HepG2 (cell line): ENCODE data around the gene TSPAN3. TPM values are rescaled to one million over a fixed set of nuclear protein-coding genes. Genes with fewer than 3 reads are reported as not detected.

ENCODE experiments used
- EP300 ChIP-seq, 3 experiments: sonication (generic) in 1 of 3; formaldehyde crosslinking in 1 of 3; IDR thresholded peaks; 2 replicates each; pipeline versions ENCODE4 v1.5.1 to v1.6.1; 2011 to 2020; ENCODE audit warnings: low read depth in 2 of 3, low read length in 2 of 3, borderline replicate concordance in 1 of 3, improper control_type of control experiment in 1 of 3, mild to moderate bottlenecking in 1 of 3, missing genetic modification reagents in 1 of 3, moderate library complexity in 1 of 3
- RFX1 ChIP-seq: fragments of 450-650 bp; IDR thresholded peaks from 2 replicates; pipeline ENCODE4 v1.6.1; 2017
- XRCC5 ChIP-seq: fragments of 200-400 bp; formaldehyde crosslinking; optimal IDR thresholded peaks from 2 replicates; pipeline ENCODE3; 2017; ENCODE audit warnings: mild to moderate bottlenecking, low read length
- ZC3H13 ChIP-seq: sonication (generic); formaldehyde crosslinking; IDR thresholded peaks from 2 replicates; pipeline ENCODE4 v1.8.1; 2023; ENCODE audit warnings: mild to moderate bottlenecking, missing genetic modification reagents, moderate library complexity
- ZNF367 ChIP-seq: sonication (generic); formaldehyde crosslinking; IDR thresholded peaks from 2 replicates; pipeline ENCODE4 v1.4.0; 2020; ENCODE audit warnings: missing genetic modification reagents, borderline replicate concordance
- polyA plus RNA-seq, 8 experiments: library from polyadenylated mRNA; depleted of rRNA in 3 of 8; stranded (reverse) in 7 of 8; unstranded in 1 of 8; fragments of >200 nt; fragmentation: Illumina TruSeq in 4 of 8; extraction: Trizol in 4 of 8; gene quantifications; 2 replicates each; pipeline versions ENCODE4 v1.2.1 to v1.2.3, GENCODE V29; 2011 to 2016; ENCODE audit warnings: low read depth in 4 of 8, missing spikeins in 1 of 8, mixed read lengths in 1 of 8; ENCODE audit not compliant: insufficient read depth in 1 of 8
- total RNA-seq, 5 experiments: library from RNA; depleted of rRNA; stranded (reverse); fragments of >200 nt; fragmentation: Illumina TruSeq; extraction: Trizol; gene quantifications; 2 replicates each; pipeline ENCODE4 v1.2.3, GENCODE V29; 2016; ENCODE audit warnings: low read depth in 1 of 5
- TF ChIP-seq, protein P1 (sequence below): sonication (generic); formaldehyde crosslinking; IDR thresholded peaks from 2 replicates; pipeline ENCODE4 v1.4.0; 2020; ENCODE audit warnings: missing genetic modification reagents
- TF ChIP-seq, protein P2 (sequence below): sonication (generic); formaldehyde crosslinking; IDR thresholded peaks from 2 replicates; pipeline ENCODE4 v1.4.0; 2020; ENCODE audit warnings: low read depth, mild to moderate bottlenecking, missing genetic modification reagents

TSPAN3 gene
- total and polyA plus RNA-seq, 2 of the 13 experiments (the other 11 are each of a cell fraction or from before 2014, with no cell fraction given), result 167 to 170 TPM

DNA sequence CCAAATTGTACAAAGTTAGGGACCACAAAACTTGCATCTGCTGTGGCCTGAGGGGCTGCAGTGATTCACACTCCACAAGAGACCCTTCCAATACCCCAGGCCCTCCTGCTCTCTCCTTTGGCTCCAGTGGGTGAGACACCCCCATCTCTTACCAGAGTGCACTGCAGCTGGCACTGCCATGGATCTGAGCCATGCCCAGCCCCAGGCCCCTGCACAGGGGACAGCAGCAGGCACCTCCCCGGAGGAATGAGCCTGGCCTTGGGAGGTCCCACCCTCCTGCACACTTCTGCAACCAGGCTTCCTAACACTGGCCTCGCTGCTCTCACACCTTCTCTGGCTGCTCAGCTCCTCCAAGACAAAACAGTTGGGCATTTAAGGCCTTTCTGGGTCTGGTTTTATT, 16.3 kb upstream of the TSPAN3 start (continued):
- TF ChIP-seq, protein P1, sequence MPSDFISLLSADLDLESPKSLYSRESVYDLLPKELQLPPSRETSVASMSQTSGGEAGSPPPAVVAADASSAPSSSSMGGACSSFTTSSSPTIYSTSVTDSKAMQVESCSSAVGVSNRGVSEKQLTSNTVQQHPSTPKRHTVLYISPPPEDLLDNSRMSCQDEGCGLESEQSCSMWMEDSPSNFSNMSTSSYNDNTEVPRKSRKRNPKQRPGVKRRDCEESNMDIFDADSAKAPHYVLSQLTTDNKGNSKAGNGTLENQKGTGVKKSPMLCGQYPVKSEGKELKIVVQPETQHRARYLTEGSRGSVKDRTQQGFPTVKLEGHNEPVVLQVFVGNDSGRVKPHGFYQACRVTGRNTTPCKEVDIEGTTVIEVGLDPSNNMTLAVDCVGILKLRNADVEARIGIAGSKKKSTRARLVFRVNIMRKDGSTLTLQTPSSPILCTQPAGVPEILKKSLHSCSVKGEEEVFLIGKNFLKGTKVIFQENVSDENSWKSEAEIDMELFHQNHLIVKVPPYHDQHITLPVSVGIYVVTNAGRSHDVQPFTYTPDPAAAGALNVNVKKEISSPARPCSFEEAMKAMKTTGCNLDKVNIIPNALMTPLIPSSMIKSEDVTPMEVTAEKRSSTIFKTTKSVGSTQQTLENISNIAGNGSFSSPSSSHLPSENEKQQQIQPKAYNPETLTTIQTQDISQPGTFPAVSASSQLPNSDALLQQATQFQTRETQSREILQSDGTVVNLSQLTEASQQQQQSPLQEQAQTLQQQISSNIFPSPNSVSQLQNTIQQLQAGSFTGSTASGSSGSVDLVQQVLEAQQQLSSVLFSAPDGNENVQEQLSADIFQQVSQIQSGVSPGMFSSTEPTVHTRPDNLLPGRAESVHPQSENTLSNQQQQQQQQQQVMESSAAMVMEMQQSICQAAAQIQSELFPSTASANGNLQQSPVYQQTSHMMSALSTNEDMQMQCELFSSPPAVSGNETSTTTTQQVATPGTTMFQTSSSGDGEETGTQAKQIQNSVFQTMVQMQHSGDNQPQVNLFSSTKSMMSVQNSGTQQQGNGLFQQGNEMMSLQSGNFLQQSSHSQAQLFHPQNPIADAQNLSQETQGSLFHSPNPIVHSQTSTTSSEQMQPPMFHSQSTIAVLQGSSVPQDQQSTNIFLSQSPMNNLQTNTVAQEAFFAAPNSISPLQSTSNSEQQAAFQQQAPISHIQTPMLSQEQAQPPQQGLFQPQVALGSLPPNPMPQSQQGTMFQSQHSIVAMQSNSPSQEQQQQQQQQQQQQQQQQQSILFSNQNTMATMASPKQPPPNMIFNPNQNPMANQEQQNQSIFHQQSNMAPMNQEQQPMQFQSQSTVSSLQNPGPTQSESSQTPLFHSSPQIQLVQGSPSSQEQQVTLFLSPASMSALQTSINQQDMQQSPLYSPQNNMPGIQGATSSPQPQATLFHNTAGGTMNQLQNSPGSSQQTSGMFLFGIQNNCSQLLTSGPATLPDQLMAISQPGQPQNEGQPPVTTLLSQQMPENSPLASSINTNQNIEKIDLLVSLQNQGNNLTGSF (CRISPR knock-in tag), result no peak
- TF ChIP-seq ZNF367 (CRISPR knock-in tag) (no peak), RFX1 (no peak), ZC3H13 (CRISPR knock-in tag) (no peak), EP300 (IDR thresholded peaks at IDR 0.05; ENCODE audit: low read depth in 2 of 2, low read length in 2 of 2) (no peak), EP300 (CRISPR knock-in tag; IDR thresholded peaks at IDR 0.05; ENCODE audit: borderline replicate concordance) (no peak), XRCC5 (no peak)
- TF ChIP-seq, protein P2, sequence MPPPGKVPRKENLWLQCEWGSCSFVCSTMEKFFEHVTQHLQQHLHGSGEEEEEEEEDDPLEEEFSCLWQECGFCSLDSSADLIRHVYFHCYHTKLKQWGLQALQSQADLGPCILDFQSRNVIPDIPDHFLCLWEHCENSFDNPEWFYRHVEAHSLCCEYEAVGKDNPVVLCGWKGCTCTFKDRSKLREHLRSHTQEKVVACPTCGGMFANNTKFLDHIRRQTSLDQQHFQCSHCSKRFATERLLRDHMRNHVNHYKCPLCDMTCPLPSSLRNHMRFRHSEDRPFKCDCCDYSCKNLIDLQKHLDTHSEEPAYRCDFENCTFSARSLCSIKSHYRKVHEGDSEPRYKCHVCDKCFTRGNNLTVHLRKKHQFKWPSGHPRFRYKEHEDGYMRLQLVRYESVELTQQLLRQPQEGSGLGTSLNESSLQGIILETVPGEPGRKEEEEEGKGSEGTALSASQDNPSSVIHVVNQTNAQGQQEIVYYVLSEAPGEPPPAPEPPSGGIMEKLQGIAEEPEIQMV (CRISPR knock-in tag), result no peak
